IMR-90 (cell line): Measurements from ENCODE around the gene MICALL2. TPM values are rescaled to one million over a fixed set of nuclear protein-coding genes. Genes with fewer than 3 reads are reported as not detected.

Source experiments
- ATAC-seq: fragments of 200-7000 bp; cut with Tn5 transposase; 2 replicates; pipeline ENCODE4 v1.9.1; 2020; ENCODE audit warnings: low read depth, mild to moderate bottlenecking, moderate library complexity
- BruUV-seq: library from RNA; stranded (reverse); fragments of 400-500 nt; replicated peaks from 2 replicates; lab custom pipeline; 2021; lab: Mats Ljungman, UMichigan
- CTCF ChIA-PET: fragments of 300-600 bp; formaldehyde crosslinking; extraction: SDS; loops from one replicate; lab custom pipeline; 2021; ENCODE audit warnings: antibody characterized with exemption; lab: Yijun Ruan, JAX
- POLR2A ChIA-PET: fragments of 300-600 bp; sonication (Branson Sonifier 250); formaldehyde crosslinking; loops from one replicate; lab custom pipeline; 2022; ENCODE audit warnings: antibody characterized with exemption; ENCODE audit not compliant: unreplicated experiment; lab: Charles Lee
- DNase-seq: peaks from one replicate; pipeline ENCODE4 v3.0.0; 2013
- H2AFZ ChIP-seq: replicated peaks from 2 replicates; pipeline ENCODE3; 2013; ENCODE audit warnings: low read length, mild to moderate bottlenecking; ENCODE audit not compliant: poor library complexity
- H2AK5ac ChIP-seq: 2 replicates; pipeline ENCODE4 v1.6.1; 2013; ENCODE audit warnings: low read depth, low read length, inconsistent platforms
- H2AK9ac ChIP-seq: replicated peaks from 2 replicates; pipeline ENCODE3; 2013; ENCODE audit warnings: mild to moderate bottlenecking, low read depth, low read length, moderate library complexity; ENCODE audit not compliant: poor library complexity
- H2BK120ac ChIP-seq: 2 replicates; pipeline ENCODE4 v1.6.1; 2013; ENCODE audit warnings: low read depth, low read length, inconsistent platforms
- H2BK15ac ChIP-seq: 3 replicates; pipeline ENCODE4 v1.6.1; 2013; ENCODE audit warnings: low read depth, low read length, inconsistent platforms
- H2BK20ac ChIP-seq: 2 replicates; pipeline ENCODE4 v1.6.1; 2013; ENCODE audit warnings: low read depth, mild to moderate bottlenecking, inconsistent platforms, low read length, moderate library complexity
- H2BK5ac ChIP-seq: 2 replicates; pipeline ENCODE4 v1.6.1; 2013; ENCODE audit warnings: mild to moderate bottlenecking, low read depth, low read length, inconsistent platforms; ENCODE audit not compliant: poor library complexity, severe bottlenecking
- H3K14ac ChIP-seq: replicated peaks from 2 replicates; pipeline ENCODE4 v1.6.1; 2013; ENCODE audit warnings: low read depth, low read length, inconsistent platforms
- H3K18ac ChIP-seq: 2 replicates; pipeline ENCODE4 v1.6.1; 2013; ENCODE audit warnings: low read depth, low read length, control low read depth
- H3K23ac ChIP-seq: 2 replicates; pipeline ENCODE4 v1.6.1; 2013; ENCODE audit warnings: low read depth, low read length, inconsistent platforms
- H3K27ac ChIP-seq: 2 replicates; pipeline ENCODE4 v1.5.1; 2013; ENCODE audit warnings: mild to moderate bottlenecking, control low read depth, low read length; ENCODE audit not compliant: insufficient read depth
- H3K27me3 ChIP-seq: 2 replicates; pipeline ENCODE4 v1.6.1; 2013; ENCODE audit warnings: low read length; ENCODE audit not compliant: control insufficient read depth, insufficient read depth
- H3K36me3 ChIP-seq: 2 replicates; pipeline ENCODE4 v1.6.1; 2013; ENCODE audit warnings: low read length, mixed read lengths; ENCODE audit not compliant: control insufficient read depth, insufficient read depth
- H3K4ac ChIP-seq: 2 replicates; pipeline ENCODE4 v1.6.1; 2013; ENCODE audit warnings: low read depth, low read length, inconsistent platforms
- H3K4me1 ChIP-seq: 2 replicates; pipeline ENCODE4 v1.6.1; 2013; ENCODE audit warnings: low read length, mixed read lengths; ENCODE audit not compliant: control insufficient read depth, insufficient read depth
- H3K4me2 ChIP-seq: 2 replicates; pipeline ENCODE4 v1.6.1; 2013; ENCODE audit warnings: low read depth, mild to moderate bottlenecking, control low read depth, low read length, moderate library complexity
- H3K4me3 ChIP-seq: 2 replicates; pipeline ENCODE4 v1.5.1; 2013; ENCODE audit warnings: low read depth, mild to moderate bottlenecking, control low read depth, low read length, moderate library complexity; ENCODE audit not compliant: insufficient read depth
- H3K56ac ChIP-seq: 2 replicates; pipeline ENCODE4 v1.6.1; 2013; ENCODE audit warnings: low read length, inconsistent platforms; ENCODE audit not compliant: insufficient read depth; ENCODE audit errors: extremely low read depth
- H3K79me1 ChIP-seq, 2 experiments: 2 replicates each; pipeline ENCODE4 v1.6.1; 2013; ENCODE audit warnings: low read length in 2 of 2, inconsistent platforms in 1 of 2, low read depth in 1 of 2
- H3K9ac ChIP-seq: 2 replicates; pipeline ENCODE4 v1.6.1; 2013; ENCODE audit warnings: low read depth, low read length, control low read depth
- H3K9me1 ChIP-seq: 2 replicates; pipeline ENCODE4 v1.6.1; 2013; ENCODE audit warnings: low read length, inconsistent platforms; ENCODE audit not compliant: insufficient read depth
- H3K9me3 ChIP-seq: 2 replicates; pipeline ENCODE4 v1.6.1; 2013; ENCODE audit warnings: low read length; ENCODE audit not compliant: control insufficient read depth, insufficient read depth
- H4K20me1 ChIP-seq: 2 replicates; pipeline ENCODE4 v1.6.1; 2013; ENCODE audit warnings: low read length, inconsistent platforms; ENCODE audit not compliant: insufficient read depth
- H4K5ac ChIP-seq: 2 replicates; pipeline ENCODE4 v1.6.1; 2013; ENCODE audit warnings: mild to moderate bottlenecking, low read depth, low read length, control low read depth
- H4K8ac ChIP-seq, 2 experiments: 2 replicates each; pipeline ENCODE4 v1.6.1; 2013; ENCODE audit warnings: low read depth in 2 of 2, low read length in 2 of 2, control low read depth in 1 of 2, inconsistent platforms in 1 of 2
- H4K91ac ChIP-seq: 2 replicates; pipeline ENCODE4 v1.6.1; 2013; ENCODE audit warnings: low read depth, low read length, inconsistent platforms; ENCODE audit not compliant: insufficient read depth
- BHLHE40 ChIP-seq: fragments of 150-350 bp; IDR thresholded peaks from 2 replicates; pipeline ENCODE4 v1.6.1; 2016; ENCODE audit warnings: mild to moderate bottlenecking, low read depth, low read length
- CTCF ChIP-seq: conservative IDR thresholded peaks from 2 replicates; pipeline ENCODE4 v1.5.1; 2012; ENCODE audit warnings: mild to moderate bottlenecking, low read depth, low read length, improper control_type of control experiment
- MAFK ChIP-seq: IDR thresholded peaks from 2 replicates; pipeline ENCODE4 v1.6.1; 2012; ENCODE audit warnings: low read depth, low read length, improper control_type of control experiment
- NFE2L2 ChIP-seq: fragments of 150-350 bp; IDR thresholded peaks from 2 replicates; pipeline ENCODE4 v1.6.1; 2016; ENCODE audit warnings: low read depth, mild to moderate bottlenecking, low read length
- POLR2A ChIP-seq: IDR thresholded peaks from 2 replicates; pipeline ENCODE4 v1.6.1; 2012; ENCODE audit warnings: mild to moderate bottlenecking, low read depth, low read length
- RCOR1 ChIP-seq: IDR thresholded peaks from 2 replicates; pipeline ENCODE4 v1.6.1; 2012; ENCODE audit warnings: mild to moderate bottlenecking, low read length, improper control_type of control experiment; ENCODE audit not compliant: insufficient replicate concordance
- RFX5 ChIP-seq: IDR thresholded peaks from 2 replicates; pipeline ENCODE4 v1.8.0; 2012; ENCODE audit warnings: low read depth, mild to moderate bottlenecking, low read length, moderate library complexity
- SMC3 ChIP-seq: fragments of 150-350 bp; IDR thresholded peaks from 2 replicates; pipeline ENCODE4 v1.6.1; 2016; ENCODE audit warnings: low read depth, mild to moderate bottlenecking, antibody characterized with exemption, low read length, moderate library complexity
- WGBS, 2 experiments: methylation state at CpG; one replicate each; pipeline versions ENCODE4 v1.1.5 to v1.1.7; 2013; ENCODE audit warnings: missing lambda C conversion rate in 2 of 2; ENCODE audit not compliant: insufficient read length in 1 of 2; ENCODE audit errors: extremely low coverage in 2 of 2; 5-methylcytosine and 5-hydroxymethylcytosine counted together
- dilution Hi-C: fragments of 300-500 bp; cut with HindIII; formaldehyde crosslinking; loops from one replicate; pipeline ENCODE4 v1.14.3; 2018; ENCODE audit warnings: low sequenced_read_pairs; ENCODE audit not compliant: unreplicated experiment
- in situ Hi-C: fragments of 300-500 bp; cut with MboI; formaldehyde crosslinking; loops from 3 replicates; pipeline ENCODE4 v1.14.3; 2019; ENCODE audit warnings: low sequenced_read_pairs, inconsistent platforms, mixed read lengths
- intact Hi-C: fragments of 100-400 bp; cut with micrococcal nuclease; formaldehyde crosslinking; loops from 2 replicates; pipeline ENCODE4 v1.10.0; 2022
- polyA plus RNA-seq, 3 experiments: library from polyadenylated mRNA; depleted of rRNA; stranded (reverse); fragments of >200 nt; gene quantifications; 2 replicates each; pipeline ENCODE4 v1.2.3, GENCODE V29; 2012; ENCODE audit warnings: low replicate concordance in 1 of 3
- total RNA-seq: library from RNA; depleted of rRNA; stranded (reverse); fragments of >200 nt; gene quantifications from 2 replicates; pipeline ENCODE4 v1.2.3, GENCODE V29; 2012

The MICALL2 gene
- total and polyA plus RNA-seq, 2 of the 4 experiments (the other 2 are of a cell fraction): 6.6 to 34.1 TPM

GRCh38 chr7:1385809-1386622 is 73.3 kb downstream of the MICALL2 start:
- Histone ChIP-seq H3K36me3 (no peaks in the 10 kb centered on the region), H3K9me1 (no peaks in the 10 kb centered on the region), H3K27me3 (peaks cover 70% of the 10 kb centered on the region), H3K27ac (no peak overlapping the region), H3K9me3 (no peaks in the 10 kb centered on the region), H3K4me2 (no peak overlapping the region), H4K20me1 (no peaks in the 10 kb centered on the region), H2AFZ (no peak overlapping the region), H3K56ac (no peak overlapping the region), H2AK9ac (no peak overlapping the region), H3K14ac (no peak overlapping the region), H3K4me3 (no peak overlapping the region), H3K9ac (no peak overlapping the region), H3K79me1 (no peaks in the 10 kb centered on the region), H4K91ac (no peak overlapping the region), H2BK120ac (no peak overlapping the region), H2BK20ac (no peak overlapping the region), H2BK15ac (no peak overlapping the region), H3K23ac (no peak overlapping the region), H3K18ac (no peak overlapping the region), H2BK5ac (no peak overlapping the region), H3K4me1 (no peaks in the 10 kb centered on the region), H2AK5ac (no peak overlapping the region), H4K8ac (no peak overlapping the region), H3K4ac (no peak overlapping the region), H4K5ac (no peak overlapping the region)
- ChIA-PET POLR2A (no interaction called here), CTCF (no interaction called here)
- BruUV-seq: no TSS peak
- dilution Hi-C loops: no loop called here
- TF ChIP-seq RFX5: no peak
- TF ChIP-seq POLR2A: no peak
- no peak for TF ChIP-seq SMC3
- TF ChIP-seq RCOR1: no peak
- TF ChIP-seq MAFK: no peak
- no peak for TF ChIP-seq CTCF
- no peak for TF ChIP-seq BHLHE40
- no peak for TF ChIP-seq NFE2L2
- WGBS, 2 experiments: 39% methylated on average over 25 of the region's 38 CpGs; no CpG with 5 or more reads in 1 of the 2 experiments
- intact Hi-C loops: no loop called here
- in situ Hi-C loops: no loop called here
- no peak for ATAC-seq
- no peak for DNase-seq
